GM19452 (cell line): ENCODE data around the gene TPPP2.

ENCODE experiments used
- ATAC-seq: cut with Tn5 transposase; IDR thresholded peaks from one replicate; pipeline ENCODE4 v1.9.1; 2021; ENCODE audit not compliant: unreplicated experiment

Gene TPPP2

DNA sequence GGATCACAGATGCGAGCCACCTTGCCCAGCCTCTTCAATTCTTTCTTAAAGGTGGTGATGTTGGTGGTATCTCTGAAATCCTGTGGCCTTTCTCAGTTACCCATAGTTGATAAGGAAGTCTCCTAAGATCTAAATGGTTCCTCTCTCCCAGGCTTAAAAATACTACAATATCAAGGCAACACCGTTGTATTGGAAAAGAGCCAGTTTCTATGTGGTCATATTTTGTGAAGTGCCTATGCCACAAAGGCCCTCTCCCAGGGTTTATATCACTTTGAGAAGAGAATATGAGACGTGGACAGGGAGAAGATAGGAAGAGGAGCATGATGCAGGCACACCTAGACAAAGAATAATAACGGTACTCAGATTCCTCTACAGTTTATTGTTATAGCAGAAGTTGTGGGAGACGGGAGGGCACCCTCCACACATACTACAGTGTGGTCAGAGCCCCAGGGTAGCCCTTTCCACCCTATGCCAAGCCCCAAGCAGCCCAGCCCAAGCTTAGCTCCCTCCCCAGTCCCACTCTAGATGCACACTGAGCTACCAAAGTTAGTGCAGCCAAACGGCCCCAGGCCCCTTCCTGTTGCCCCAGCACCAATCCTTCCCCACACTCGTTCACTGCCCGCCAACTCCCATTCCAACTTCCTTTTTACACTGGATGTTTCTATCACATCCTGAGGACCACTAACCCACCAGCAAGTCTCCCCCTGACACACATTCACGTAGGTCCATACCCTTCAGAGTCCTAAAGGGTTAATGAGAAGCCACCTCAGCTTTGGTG, 13.4 kb upstream of the TPPP2 start:
- no peak for ATAC-seq

- ATAC-seq: no peak
These were observed 12.3 kb upstream of the TPPP2 start for GRCh38 chr14:21017528-21018245.

- no peak for ATAC-seq
These were observed 11.7 kb upstream of the TPPP2 start for GRCh38 chr14:21018286-21018685.

DNA sequence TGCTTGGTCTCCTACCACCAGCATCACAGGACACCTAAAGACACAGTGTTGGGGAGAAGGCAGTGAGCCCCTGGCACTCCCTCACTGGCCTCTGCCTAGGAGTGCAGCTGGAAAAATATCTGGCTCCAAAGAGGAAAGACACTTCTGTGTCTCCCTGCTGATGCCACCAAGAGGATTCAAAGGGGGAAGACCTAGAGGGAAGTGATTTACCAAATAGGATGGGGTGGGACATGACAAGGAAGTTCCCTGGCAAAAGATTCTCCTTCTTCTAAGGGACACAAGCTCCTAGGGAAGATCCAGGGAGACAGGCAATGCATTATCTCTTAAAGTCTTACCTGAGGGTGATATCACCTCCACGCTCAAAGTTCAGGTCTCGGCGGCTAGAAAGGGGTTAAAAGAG, 11.2 kb upstream of the TPPP2 start:
- ATAC-seq: no peak

DNA sequence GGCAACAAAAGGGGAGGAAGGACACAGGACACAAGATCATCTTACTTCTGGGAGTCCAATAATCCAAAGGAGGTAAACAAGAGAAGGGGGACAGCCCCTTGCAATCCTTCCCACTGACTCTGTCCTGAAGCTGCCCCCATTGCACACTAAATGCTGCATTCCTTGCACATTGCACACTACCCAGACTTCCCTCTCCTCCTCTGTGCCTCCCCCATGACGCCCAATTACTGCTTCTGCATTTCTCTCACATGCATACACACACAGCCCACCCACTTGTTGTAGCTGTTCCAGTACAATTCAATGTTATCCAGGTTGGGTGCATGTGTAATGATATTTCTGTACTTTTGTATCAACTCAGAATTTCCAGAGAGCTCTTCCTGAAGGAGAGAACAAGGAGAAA, 10.7 kb upstream of the TPPP2 start:
- no peak for ATAC-seq

GRCh38 chr14:21020977-21021545, 9.0 kb upstream of the TPPP2 start:
- no peak for ATAC-seq

- ATAC-seq: no peak
These were observed 7.3 kb upstream of the TPPP2 start for GRCh38 chr14:21022686-21023085.

GRCh38 chr14:21023174-21023573, 6.8 kb upstream of the TPPP2 start:
- ATAC-seq: no peak

DNA sequence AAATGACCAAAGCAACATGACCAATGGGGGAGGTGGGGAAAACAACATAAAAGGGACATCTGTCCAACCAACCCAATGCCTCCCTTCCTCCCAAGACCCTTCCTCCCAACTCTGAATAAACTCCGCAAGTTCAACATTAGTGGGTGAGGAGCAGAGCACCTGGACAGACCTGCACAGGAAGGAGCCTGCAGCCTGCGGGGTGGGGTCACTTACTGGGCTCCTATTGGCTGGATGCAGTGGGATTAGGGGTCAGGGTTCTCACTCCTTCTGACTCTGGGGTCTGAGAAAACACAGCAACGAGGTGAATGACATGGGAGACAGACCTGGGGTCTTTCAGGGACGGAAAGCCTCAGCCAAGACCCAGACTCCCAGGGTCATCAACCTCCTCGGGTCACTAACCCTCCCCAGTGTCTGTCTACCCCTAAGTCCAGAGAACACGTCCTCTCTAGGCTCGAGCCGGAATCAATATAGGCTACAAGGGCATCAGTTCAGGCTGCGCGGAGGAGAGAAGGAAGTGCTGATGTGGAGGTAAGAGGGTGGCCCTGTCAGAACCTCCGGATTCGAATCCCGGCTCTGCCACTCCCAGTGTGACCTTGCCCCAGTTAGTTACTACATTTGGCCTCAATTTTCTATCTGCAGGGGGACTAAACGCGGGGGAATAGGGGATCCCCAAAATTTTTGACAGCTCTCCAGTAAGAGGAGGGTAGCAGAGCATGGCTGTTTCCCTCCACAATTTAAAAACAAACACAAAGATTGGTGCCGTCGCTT, 6.0 kb upstream of the TPPP2 start:
- ATAC-seq: no peak

DNA sequence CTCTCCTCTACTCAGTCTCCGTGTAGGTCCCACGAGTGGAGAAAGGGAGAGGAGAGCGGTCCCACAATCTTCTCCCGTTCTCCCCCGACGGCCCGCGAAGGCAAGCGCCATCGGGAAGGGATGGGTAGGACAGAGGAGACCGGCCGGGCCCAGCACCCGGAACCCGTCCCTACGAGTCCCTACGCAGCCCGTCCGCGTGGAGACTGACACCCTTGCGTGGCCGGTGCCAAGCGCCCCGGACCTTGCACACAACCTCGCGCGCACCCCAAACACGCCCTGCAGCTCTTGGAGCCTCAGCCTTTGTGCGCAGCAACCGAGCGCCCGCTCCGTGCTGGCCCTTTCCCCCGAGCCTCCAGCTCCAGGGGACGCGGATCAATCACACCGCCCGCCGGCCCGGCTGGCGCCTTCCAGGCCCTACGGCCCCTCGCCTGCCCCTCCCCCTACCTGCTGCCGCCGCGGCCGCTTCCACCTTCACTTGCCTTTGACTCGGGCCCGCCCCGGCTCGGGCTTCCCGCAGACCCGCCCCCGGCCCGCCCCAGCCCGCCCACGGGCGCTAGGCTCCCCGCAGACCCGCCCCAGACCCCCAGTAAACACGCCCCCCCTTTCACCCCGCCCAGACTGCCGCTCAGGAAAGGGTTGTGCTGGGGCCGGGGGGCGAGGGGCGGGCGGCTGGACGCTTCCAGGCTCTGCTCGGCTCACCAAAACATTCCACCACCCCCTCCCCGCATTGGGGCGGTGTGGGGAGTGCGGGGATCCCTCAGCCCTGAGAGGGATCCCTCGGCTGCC, 5.2 kb upstream of the TPPP2 start, which contains the start of gene NDRG2:
NDRG2 (minus strand) TSS at position 477 of the 786 bp plus-strand sequence. CDS start 1,746 bp downstream, outside the sequence.
- no peak for ATAC-seq

- ATAC-seq: no peak
These were observed 4.4 kb upstream of the TPPP2 start for GRCh38 chr14:21025371-21026273.

- ATAC-seq: no peak
These were observed 3.6 kb upstream of the TPPP2 start for GRCh38 chr14:21026274-21026987.

- ATAC-seq: no peak
These were observed 3.1 kb upstream of the TPPP2 start for GRCh38 chr14:21026988-21027315.

- ATAC-seq: no peak
These were observed 514 bp downstream of the TPPP2 start for GRCh38 chr14:21030531-21030930.

DNA sequence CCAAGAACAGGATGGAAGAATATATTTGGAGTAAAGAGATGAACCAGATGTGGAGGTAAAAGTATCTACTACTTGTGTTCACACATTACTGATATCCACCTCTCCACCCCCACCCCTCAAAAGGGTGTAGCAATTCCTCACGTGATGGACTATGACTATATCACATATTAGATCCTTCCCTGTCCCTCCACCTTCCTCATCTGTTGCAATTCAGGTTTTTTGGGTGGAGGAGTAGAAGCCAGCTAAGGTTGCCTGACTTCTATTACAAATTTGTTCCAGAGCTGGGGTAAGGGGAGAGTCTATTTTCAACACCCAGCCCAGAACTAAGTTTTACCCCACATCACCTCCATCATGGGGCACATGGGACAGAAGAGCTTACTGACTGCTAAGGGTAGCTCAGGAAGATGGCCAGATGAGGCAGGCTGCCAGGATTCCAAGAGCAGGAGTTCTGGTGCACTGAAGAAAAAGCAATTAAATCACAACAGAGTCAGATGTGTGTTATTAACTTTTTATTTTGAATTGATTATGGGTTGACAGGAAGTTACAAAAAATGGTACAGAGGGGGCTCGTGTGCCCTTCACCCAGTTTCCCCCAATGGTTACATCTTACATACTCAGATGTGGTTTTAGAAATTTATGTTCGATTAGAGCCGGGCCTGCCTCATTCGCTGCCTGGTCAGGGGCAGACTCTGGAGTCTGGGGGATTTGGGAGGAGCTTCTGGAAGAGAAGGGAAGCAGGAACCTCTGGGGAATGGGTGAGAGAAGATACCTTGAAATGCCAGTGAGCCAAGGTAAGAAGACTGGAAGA, 2.5 kb downstream of the TPPP2 start:
- no peak for ATAC-seq

- ATAC-seq: no peak
These were observed 3.2 kb downstream of the TPPP2 start for GRCh38 chr14:21033133-21033698.

GRCh38 chr14:21034707-21035106, 4.7 kb downstream of the TPPP2 start, which contains the start of gene RNASE13:
TSS of gene RNASE13 (minus strand) at chr14:21034807. CDS start at chr14:21034288, 519 bp downstream.
- ATAC-seq: no peak

DNA sequence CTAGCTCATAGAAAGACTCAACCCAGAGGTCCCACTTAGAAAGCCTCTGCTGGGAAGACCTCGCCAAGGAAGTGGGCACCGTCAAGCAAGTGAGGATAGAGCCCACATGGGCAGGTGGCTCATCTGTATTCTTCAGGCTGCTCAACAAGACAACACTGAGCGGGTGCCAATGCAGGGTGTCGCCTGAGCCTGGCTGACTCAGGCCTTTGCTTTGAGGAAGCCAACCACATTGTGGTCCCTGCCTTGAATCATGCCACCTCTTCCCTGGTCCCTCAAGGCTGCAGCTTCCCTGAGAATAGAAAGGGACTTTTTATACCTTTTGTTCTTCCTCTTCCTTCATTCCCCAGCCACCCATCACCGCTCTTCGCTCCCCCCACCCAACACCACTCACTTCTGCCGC, 6.7 kb downstream of the TPPP2 start:
- ATAC-seq: no peak
